ENCODE measurements around the gene RASGEF1C. TPM values are rescaled to one million over a fixed set of nuclear protein-coding genes. Genes with fewer than 3 reads are reported as not detected.

Gene RASGEF1C
- polyA plus RNA-seq, 3 donors, result not detected

- H3K4me1 ChIP-seq (ENCODE audit: control insufficient read depth in 1 of 2, insufficient read depth in 2 of 2, low read length in 2 of 2), result peaks cover 19 to 20% of the 10 kb centered on the region in 2 donors
- H3K4me2 ChIP-seq (replicated peaks; ENCODE audit: extremely low read depth, low read length, poor library complexity, severe bottlenecking), result no peak overlapping the region
- Mint-ChIP-seq H3K36me3 (no peaks in the 10 kb centered on the region), H3K27ac (peak overlapping the region in 3 of 7 donors; percentile 45 to 71 (median 65)), H3K4me3 (no peak overlapping the region), H3K9me3 (peaks cover 2 to 11% (median 7%) of the 10 kb centered on the region in 7 donors), H3K4me1 (peaks cover 22% of the 10 kb centered on the region), H3K27me3 (ENCODE audit: low read depth in 3 of 3) (peaks cover 1 to 4% (median 3%) of the 10 kb centered on the region in 3 donors)
- no peak overlapping the region for H3K4me3 ChIP-seq (replicated peaks in 1 of 3; ENCODE audit: low read depth in 2 of 3, low read length in 3 of 3)
- TF ChIP-seq, protein P1, sequence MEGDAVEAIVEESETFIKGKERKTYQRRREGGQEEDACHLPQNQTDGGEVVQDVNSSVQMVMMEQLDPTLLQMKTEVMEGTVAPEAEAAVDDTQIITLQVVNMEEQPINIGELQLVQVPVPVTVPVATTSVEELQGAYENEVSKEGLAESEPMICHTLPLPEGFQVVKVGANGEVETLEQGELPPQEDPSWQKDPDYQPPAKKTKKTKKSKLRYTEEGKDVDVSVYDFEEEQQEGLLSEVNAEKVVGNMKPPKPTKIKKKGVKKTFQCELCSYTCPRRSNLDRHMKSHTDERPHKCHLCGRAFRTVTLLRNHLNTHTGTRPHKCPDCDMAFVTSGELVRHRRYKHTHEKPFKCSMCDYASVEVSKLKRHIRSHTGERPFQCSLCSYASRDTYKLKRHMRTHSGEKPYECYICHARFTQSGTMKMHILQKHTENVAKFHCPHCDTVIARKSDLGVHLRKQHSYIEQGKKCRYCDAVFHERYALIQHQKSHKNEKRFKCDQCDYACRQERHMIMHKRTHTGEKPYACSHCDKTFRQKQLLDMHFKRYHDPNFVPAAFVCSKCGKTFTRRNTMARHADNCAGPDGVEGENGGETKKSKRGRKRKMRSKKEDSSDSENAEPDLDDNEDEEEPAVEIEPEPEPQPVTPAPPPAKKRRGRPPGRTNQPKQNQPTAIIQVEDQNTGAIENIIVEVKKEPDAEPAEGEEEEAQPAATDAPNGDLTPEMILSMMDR (IDR thresholded peaks at IDR 0.05), result no peak
- no peak overlapping the region for H2AFZ ChIP-seq (ENCODE audit: insufficient read depth, low read depth, low read length, poor library complexity, severe bottlenecking)
- H3K79me2 ChIP-seq (ENCODE audit: insufficient read depth, low read length), result no peaks in the 10 kb centered on the region
- no peak overlapping the region for H3K9ac ChIP-seq (ENCODE audit: insufficient read depth, low read length, poor library complexity, severe bottlenecking)
- intact Hi-C loops (cut with micrococcal nuclease), result no loop called here
- H3K27ac ChIP-seq (ENCODE audit: low read depth in 1 of 2, low read length in 2 of 2), result no peak overlapping the region
- DNase-seq, result no peak
- no peaks in the 10 kb centered on the region for H3K36me3 ChIP-seq (replicated peaks in 1 of 2; ENCODE audit: control insufficient read depth in 1 of 2, insufficient read depth in 2 of 2, low read length in 2 of 2)
- H3K9me3 ChIP-seq (replicated peaks in 1 of 2; ENCODE audit: control insufficient read depth in 1 of 2, insufficient read depth in 1 of 2, low read length in 2 of 2), result peaks cover 0 to 4% of the 10 kb centered on the region in 2 donors
- H3K27me3 ChIP-seq (ENCODE audit: control insufficient read depth in 2 of 2, insufficient read depth in 2 of 2, low read length in 2 of 2), result no peaks in the 10 kb centered on the region
- no peaks in the 10 kb centered on the region for H4K20me1 ChIP-seq (ENCODE audit: insufficient read depth, low read length)
- 92% methylated on average over 4 of the region's 9 CpGs for WGBS (ENCODE audit: insufficient coverage)
These were observed 113.5 kb downstream of the RASGEF1C start for GRCh38 chr5:180095545-180095944.

DNA sequence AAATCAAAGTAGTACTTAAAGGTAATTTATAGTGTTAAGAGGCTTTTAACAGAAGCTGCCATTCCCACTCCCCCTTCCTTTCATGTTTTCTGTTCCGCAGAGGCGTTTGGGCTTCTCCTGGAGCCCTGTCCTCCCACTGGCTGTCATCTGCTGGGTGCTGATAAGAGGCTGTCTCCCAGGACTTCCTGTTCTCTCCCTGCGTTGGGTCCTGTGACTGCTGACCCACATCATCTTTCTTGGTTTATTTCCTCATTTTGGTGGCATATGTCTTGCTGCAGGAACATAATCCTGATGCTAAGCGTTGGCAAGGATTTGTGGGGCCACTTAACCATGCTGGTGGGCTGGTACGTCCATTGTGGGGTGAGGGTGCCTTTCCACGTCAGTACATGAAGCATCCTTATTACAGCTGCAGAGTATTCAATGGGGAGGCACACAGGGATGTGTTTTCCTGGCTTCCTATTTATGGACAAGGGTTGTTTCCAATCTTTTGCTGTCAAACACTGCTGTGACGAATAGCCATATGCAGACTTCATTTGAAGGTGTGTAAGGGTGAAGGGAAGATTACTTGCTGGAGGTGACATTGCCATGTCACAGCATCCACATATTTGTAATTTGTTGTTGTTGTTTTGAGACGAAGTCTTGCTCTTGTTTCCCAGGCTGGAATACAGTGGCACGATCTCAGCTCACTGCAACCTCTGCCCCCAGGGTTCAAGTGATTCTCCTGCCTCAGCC is 115.2 kb downstream of the RASGEF1C start:
- intact Hi-C loops (cut with micrococcal nuclease), result no loop called here

More for the DNA sequence above, 115.2 kb downstream of the RASGEF1C start:
- Histone ChIP-seq H3K79me2 (ENCODE audit: insufficient read depth, low read length) (no peaks in the 10 kb centered on the region), H3K27ac (ENCODE audit: low read depth in 1 of 2, low read length in 2 of 2) (peak overlapping the region in 1 of 2 donors; percentile 23), H4K20me1 (ENCODE audit: insufficient read depth, low read length) (no peaks in the 10 kb centered on the region), H3K4me2 (replicated peaks; ENCODE audit: extremely low read depth, low read length, poor library complexity, severe bottlenecking) (peak overlapping the region; percentile 5), H3K9me3 (replicated peaks in 1 of 2; ENCODE audit: control insufficient read depth in 1 of 2, insufficient read depth in 1 of 2, low read length in 2 of 2) (peaks cover 0 to 4% of the 10 kb centered on the region in 2 donors), H3K9ac (ENCODE audit: insufficient read depth, low read length, poor library complexity, severe bottlenecking) (no peak overlapping the region), H3K27me3 (ENCODE audit: control insufficient read depth in 2 of 2, insufficient read depth in 2 of 2, low read length in 2 of 2) (peaks cover 0 to 3% of the 10 kb centered on the region in 2 donors), H3K36me3 (replicated peaks in 1 of 2; ENCODE audit: control insufficient read depth in 1 of 2, insufficient read depth in 2 of 2, low read length in 2 of 2) (no peaks in the 10 kb centered on the region), H3K4me3 (replicated peaks in 1 of 3; ENCODE audit: low read depth in 2 of 3, low read length in 3 of 3) (no peak overlapping the region), H3K4me1 (ENCODE audit: control insufficient read depth in 1 of 2, insufficient read depth in 2 of 2, low read length in 2 of 2) (peaks cover 24 to 28% of the 10 kb centered on the region in 2 donors), H2AFZ (ENCODE audit: insufficient read depth, low read depth, low read length, poor library complexity, severe bottlenecking) (no peak overlapping the region)
- H3K27ac Mint-ChIP-seq, result peak overlapping the region; percentile 53 to 84 (median 64)
- H3K4me3 Mint-ChIP-seq, result peak overlapping the region in 1 of 2 donors; percentile 10
- H3K4me1 Mint-ChIP-seq, result peaks cover 27% of the 10 kb centered on the region
- 50% methylated on average over 2 of the region's 9 CpGs for WGBS (ENCODE audit: insufficient coverage)
- peak; percentile 80 to 88 (median 84) for DNase-seq
- TF ChIP-seq, protein P1 (IDR thresholded peaks at IDR 0.05), result no peak
- peaks cover 3 to 12% (median 11%) of the 10 kb centered on the region in 3 donors for H3K27me3 Mint-ChIP-seq (ENCODE audit: low read depth in 3 of 3)
- peaks cover 2 to 9% (median 7%) of the 10 kb centered on the region in 7 donors for H3K9me3 Mint-ChIP-seq
- peaks cover 0 to 2% of the 10 kb centered on the region in 2 donors for H3K36me3 Mint-ChIP-seq
